MM.1S (cell line): ENCODE data around the gene METTL16.

ENCODE experiments used
- CTCF ChIP-seq: fragments of 300-600 bp; sonication (generic); IDR thresholded peaks from 2 replicates; pipeline ENCODE4 v1.5.1; 2016; ENCODE audit warnings: antibody characterized with exemption, low read length, mixed read lengths
- EZH2 ChIP-seq: fragments of 300-600 bp; sonication (generic); optimal IDR thresholded peaks from 2 replicates; pipeline ENCODE3; 2017; ENCODE audit warnings: low read depth, mild to moderate bottlenecking, antibody characterized with exemption, low read length, mixed read lengths

- TF ChIP-seq CTCF (no peak), EZH2 (no peak)
Observed at GRCh38 chr17:2380950-2381649, 130.6 kb downstream of the METTL16 start.
